AG04449 (cell line): ENCODE measurements around the gene IQSEC3.

ENCODE experiments used
- CTCF ChIA-PET: fragments of 350-600 bp; formaldehyde crosslinking; extraction: SDS; loops from one replicate; lab custom pipeline; 2021; ENCODE audit warnings: antibody characterized with exemption; lab: Yijun Ruan, JAX
- POLR2A ChIA-PET: fragments of 400-600, 350-600 bp; formaldehyde crosslinking; extraction: SDS; loops from one replicate; lab custom pipeline; 2020; ENCODE audit warnings: antibody characterized with exemption, inconsistent platforms; lab: Yijun Ruan, JAX
- DNase-seq: peaks from one replicate; pipeline ENCODE4 v3.0.0-alpha.2; 2010; ENCODE audit warnings: low read depth, low spot score
- H3K4me3 ChIP-seq: 2 replicates; pipeline ENCODE4 v1.5.1; 2011; ENCODE audit warnings: low read depth, mild to moderate bottlenecking, control low read depth, low read length
- TF ChIP-seq, protein P1 (sequence below): IDR thresholded peaks from one replicate; pipeline ENCODE4 v1.5.1; 2011; ENCODE audit warnings: mild to moderate bottlenecking, moderate library complexity, low read length, control low read depth, inconsistent platforms; ENCODE audit not compliant: insufficient read depth; ENCODE audit errors: missing control alignments

Gene IQSEC3

DNA sequence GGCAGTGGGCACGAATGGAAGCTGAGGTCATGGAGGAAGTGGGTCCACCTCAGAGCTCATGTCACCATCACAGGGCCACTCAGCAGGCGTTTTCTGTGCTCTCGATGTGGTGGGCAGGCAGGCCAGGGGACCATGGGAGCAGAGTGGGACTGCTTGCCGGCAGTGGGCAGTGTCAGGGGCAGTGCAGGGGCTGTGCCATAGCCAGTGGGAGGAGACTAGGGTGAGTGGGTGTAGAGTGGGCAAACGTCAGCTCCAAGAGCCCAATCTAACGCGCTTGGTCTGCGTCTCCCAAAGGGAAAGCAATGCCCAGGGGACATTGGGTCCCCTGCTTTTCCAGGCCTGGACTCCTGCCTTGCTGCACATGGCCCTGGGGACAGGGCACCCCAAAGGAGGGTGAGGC lies 89.1 kb downstream of the IQSEC3 start:
- TF ChIP-seq, protein P1, sequence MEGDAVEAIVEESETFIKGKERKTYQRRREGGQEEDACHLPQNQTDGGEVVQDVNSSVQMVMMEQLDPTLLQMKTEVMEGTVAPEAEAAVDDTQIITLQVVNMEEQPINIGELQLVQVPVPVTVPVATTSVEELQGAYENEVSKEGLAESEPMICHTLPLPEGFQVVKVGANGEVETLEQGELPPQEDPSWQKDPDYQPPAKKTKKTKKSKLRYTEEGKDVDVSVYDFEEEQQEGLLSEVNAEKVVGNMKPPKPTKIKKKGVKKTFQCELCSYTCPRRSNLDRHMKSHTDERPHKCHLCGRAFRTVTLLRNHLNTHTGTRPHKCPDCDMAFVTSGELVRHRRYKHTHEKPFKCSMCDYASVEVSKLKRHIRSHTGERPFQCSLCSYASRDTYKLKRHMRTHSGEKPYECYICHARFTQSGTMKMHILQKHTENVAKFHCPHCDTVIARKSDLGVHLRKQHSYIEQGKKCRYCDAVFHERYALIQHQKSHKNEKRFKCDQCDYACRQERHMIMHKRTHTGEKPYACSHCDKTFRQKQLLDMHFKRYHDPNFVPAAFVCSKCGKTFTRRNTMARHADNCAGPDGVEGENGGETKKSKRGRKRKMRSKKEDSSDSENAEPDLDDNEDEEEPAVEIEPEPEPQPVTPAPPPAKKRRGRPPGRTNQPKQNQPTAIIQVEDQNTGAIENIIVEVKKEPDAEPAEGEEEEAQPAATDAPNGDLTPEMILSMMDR, result no peak
- DNase-seq, result no peak
- ChIA-PET POLR2A (interaction anchor here (0.9 kb wide), 1 partner anchor 21 kb away, joined by 3 read pairs; no protein-coding TSS in a partner anchor), CTCF (interaction anchor here (1.3 to 1.4 kb wide), 2 partner anchors 10 to 12 kb away, joined by 3 to 5 read pairs; no protein-coding TSS in a partner anchor)
- no peak overlapping the region for H3K4me3 ChIP-seq

GRCh38 chr12:156945-157344 lies 90.4 kb downstream of the IQSEC3 start:
- TF ChIP-seq, protein P1, result no peak
- ChIA-PET POLR2A (no interaction called here), CTCF (interaction anchor here (1.3 to 1.4 kb wide), 2 partner anchors 11 kb away, joined by 3 to 5 read pairs; no protein-coding TSS in a partner anchor)
- DNase-seq, result no peak
- no peak overlapping the region for H3K4me3 ChIP-seq

DNA sequence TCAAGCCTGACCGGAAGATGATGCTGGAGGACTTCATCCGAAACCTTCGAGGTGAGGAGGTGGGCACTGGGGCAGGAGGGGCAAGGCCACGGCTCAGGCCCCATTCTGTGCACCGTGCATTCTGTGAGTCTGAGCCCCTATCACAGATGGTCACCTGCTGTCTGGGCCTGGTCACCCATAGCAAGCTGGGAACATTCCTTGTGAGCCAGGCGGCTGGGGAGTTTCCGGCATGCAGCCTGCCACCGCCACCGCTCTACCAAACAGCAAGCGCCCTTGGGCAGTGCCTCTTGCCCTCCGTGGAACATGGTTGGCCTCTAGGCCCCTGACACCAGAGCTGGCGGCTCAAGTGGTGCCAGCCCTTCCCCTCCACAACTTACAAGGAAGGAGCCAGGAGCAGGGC lies 91.1 kb downstream of the IQSEC3 start:
- no peak for DNase-seq
- ChIA-PET CTCF (interaction anchor here (1.5 kb wide), 1 partner anchor 11 kb away, joined by 4 read pairs; no protein-coding TSS in a partner anchor), POLR2A (no interaction called here)
- TF ChIP-seq, protein P1, result no peak
- no peak overlapping the region for H3K4me3 ChIP-seq

DNA sequence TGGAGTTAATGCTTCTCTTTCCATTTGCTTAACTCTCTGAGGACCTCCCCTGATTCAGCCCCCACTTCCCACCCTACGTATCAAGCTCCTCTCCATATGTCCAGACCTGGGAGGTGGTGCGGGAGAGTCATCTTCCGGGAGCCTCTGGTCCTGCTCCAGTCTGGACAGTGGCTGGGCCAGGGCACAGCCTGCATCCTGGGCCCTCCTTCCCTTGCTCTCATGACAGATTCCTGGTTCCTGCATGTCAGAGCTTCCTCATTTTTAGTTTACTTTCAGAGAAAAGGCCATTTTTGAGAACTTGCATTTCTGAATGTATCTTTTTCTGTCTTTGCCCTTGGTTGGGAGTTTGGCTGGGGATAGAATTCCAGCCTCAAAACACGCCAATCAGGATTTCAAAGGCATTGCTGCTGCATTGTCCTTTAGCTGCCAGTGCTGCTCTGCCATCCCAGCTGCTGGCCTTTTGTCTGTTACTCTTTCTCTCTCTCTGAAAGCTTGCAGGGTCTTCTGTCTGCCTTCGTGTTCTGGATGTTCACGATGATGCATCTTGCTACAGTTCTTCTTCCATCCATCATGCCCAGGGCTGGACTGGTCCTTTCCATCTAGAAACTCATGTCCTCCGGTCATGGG lies 92.7 kb downstream of the IQSEC3 start:
- H3K4me3 ChIP-seq, result no peak overlapping the region
- ChIA-PET CTCF (interaction anchor here (0.9 to 1.4 kb wide), 2 partner anchors 15 to 29 kb away, joined by 3 read pairs; no protein-coding TSS in a partner anchor), POLR2A (no interaction called here)
- TF ChIP-seq, protein P1, result no peak
- no peak for DNase-seq

GRCh38 chr12:160858-161257 lies 94.3 kb downstream of the IQSEC3 start:
- no peak for DNase-seq
- TF ChIP-seq, protein P1, result no peak
- CTCF ChIA-PET, result interaction anchor here (1.4 kb wide), 1 partner anchor 13 kb away, joined by 3 read pairs; no protein-coding TSS in a partner anchor
- POLR2A ChIA-PET, result no interaction called here
- H3K4me3 ChIP-seq, result no peak overlapping the region

GRCh38 chr12:161823-162222 lies 95.3 kb downstream of the IQSEC3 start:
- POLR2A ChIA-PET, result no interaction called here
- TF ChIP-seq, protein P1, result no peak
- CTCF ChIA-PET, result interaction anchor here (0.9 kb wide), 1 partner anchor 9 kb away, joined by 4 read pairs; no protein-coding TSS in a partner anchor
- H3K4me3 ChIP-seq, result no peak overlapping the region
- no peak for DNase-seq
